ENCODE measurements around the gene CDCP1. TPM values are rescaled to one million over a fixed set of nuclear protein-coding genes. Genes with fewer than 3 reads are reported as not detected.

The CDCP1 gene
- polyA plus RNA-seq, 3 donors, result 0.42 to 1.3 (median 0.52) TPM

DNA sequence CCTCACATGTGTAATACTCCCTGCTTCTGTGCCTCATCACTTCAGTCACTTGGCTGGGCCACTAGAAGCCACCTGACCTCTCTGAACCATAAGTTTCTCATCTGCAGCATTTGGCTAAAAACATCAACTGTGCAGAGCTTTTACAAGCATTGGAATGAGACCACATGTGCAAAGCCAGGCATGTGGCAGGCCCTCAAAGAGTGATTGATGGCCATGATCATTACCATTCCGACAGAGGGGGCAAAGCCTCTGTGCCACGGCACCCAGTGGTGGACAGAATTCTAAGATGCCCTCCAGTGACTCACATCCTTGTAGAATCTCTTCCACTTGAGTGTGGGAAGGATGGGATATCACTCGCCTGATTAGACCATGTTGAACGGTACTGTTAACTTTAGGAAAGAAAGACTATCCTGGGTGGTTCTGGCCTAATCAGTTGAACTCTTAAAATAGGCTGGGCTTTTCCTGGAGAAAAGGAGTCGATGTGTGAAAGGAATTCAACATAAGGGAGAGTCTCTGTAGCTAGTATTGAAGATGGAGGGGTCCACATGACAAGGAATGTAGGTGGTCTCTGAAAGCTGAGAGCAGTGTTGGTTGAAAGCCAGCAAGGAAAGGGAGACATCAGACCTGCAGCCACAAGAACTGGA lies 13.5 kb downstream of the CDCP1 start:
- peaks cover 0 to 4% (median 0%) of the 10 kb centered on the region in 3 donors for H3K27me3 Mint-ChIP-seq (ENCODE audit: low read depth in 3 of 3)
- H3K4me1 ChIP-seq (ENCODE audit: control insufficient read depth in 1 of 2, insufficient read depth in 2 of 2, low read length in 2 of 2), result peaks cover 10 to 13% of the 10 kb centered on the region in 2 donors
- no peaks in the 10 kb centered on the region for H3K27me3 ChIP-seq (ENCODE audit: control insufficient read depth in 2 of 2, insufficient read depth in 2 of 2, low read length in 2 of 2)
- TF ChIP-seq, protein P1, sequence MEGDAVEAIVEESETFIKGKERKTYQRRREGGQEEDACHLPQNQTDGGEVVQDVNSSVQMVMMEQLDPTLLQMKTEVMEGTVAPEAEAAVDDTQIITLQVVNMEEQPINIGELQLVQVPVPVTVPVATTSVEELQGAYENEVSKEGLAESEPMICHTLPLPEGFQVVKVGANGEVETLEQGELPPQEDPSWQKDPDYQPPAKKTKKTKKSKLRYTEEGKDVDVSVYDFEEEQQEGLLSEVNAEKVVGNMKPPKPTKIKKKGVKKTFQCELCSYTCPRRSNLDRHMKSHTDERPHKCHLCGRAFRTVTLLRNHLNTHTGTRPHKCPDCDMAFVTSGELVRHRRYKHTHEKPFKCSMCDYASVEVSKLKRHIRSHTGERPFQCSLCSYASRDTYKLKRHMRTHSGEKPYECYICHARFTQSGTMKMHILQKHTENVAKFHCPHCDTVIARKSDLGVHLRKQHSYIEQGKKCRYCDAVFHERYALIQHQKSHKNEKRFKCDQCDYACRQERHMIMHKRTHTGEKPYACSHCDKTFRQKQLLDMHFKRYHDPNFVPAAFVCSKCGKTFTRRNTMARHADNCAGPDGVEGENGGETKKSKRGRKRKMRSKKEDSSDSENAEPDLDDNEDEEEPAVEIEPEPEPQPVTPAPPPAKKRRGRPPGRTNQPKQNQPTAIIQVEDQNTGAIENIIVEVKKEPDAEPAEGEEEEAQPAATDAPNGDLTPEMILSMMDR (IDR thresholded peaks at IDR 0.05), result no peak
- no peak overlapping the region for H3K4me3 ChIP-seq (replicated peaks in 1 of 3; ENCODE audit: low read depth in 2 of 3, low read length in 3 of 3)
- no peak overlapping the region for H2AFZ ChIP-seq (ENCODE audit: insufficient read depth, low read depth, low read length, poor library complexity, severe bottlenecking)
- no peak overlapping the region for H3K27ac ChIP-seq (ENCODE audit: low read depth in 1 of 2, low read length in 2 of 2)
- no peak for DNase-seq
- peaks cover 20% of the 10 kb centered on the region for H3K4me1 Mint-ChIP-seq
- peaks cover 0 to 3% (median 2%) of the 10 kb centered on the region in 7 donors for H3K9me3 Mint-ChIP-seq
- peaks cover 3 to 5% of the 10 kb centered on the region in 2 donors for H3K36me3 Mint-ChIP-seq
- no peak overlapping the region for H3K4me2 ChIP-seq (replicated peaks; ENCODE audit: extremely low read depth, low read length, poor library complexity, severe bottlenecking)
- peak overlapping the region in 5 of 7 donors; percentile 22 to 88 (median 74) for H3K27ac Mint-ChIP-seq
- H3K9ac ChIP-seq (ENCODE audit: insufficient read depth, low read length, poor library complexity, severe bottlenecking), result no peak overlapping the region
- H3K79me2 ChIP-seq (ENCODE audit: insufficient read depth, low read length), result no peaks in the 10 kb centered on the region
- no peaks in the 10 kb centered on the region for H3K36me3 ChIP-seq (replicated peaks in 1 of 2; ENCODE audit: control insufficient read depth in 1 of 2, insufficient read depth in 2 of 2, low read length in 2 of 2)
- intact Hi-C loops (cut with micrococcal nuclease), result no loop called here
- WGBS (ENCODE audit: insufficient coverage), result 100% methylated on average over 1 of the region's 5 CpGs
- no peak overlapping the region for H3K4me3 Mint-ChIP-seq
- H3K9me3 ChIP-seq (replicated peaks in 1 of 2; ENCODE audit: control insufficient read depth in 1 of 2, insufficient read depth in 1 of 2, low read length in 2 of 2), result no peaks in the 10 kb centered on the region
- no peaks in the 10 kb centered on the region for H4K20me1 ChIP-seq (ENCODE audit: insufficient read depth, low read length)

DNA sequence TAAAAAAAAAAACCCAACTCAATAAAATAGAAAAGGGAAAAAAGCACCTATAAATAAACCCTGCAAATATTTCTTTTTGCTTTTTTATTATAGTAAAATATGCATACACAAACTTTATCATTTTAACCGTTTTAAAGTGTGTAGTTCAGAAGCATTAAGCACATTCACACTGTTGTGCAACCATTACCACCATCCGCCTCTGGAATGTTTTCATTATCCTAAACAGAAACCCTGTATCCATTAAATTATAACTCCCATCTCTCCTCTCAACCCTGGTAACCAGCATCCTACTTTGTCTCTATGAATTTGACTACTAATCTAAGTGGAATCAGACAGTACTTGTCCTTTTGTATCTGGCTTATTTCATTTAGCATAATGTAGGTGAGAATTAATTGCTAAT lies 15.0 kb downstream of the CDCP1 start:
- Histone ChIP-seq H3K4me3 (replicated peaks in 1 of 3; ENCODE audit: low read depth in 2 of 3, low read length in 3 of 3) (no peak overlapping the region), H3K9me3 (replicated peaks in 1 of 2; ENCODE audit: control insufficient read depth in 1 of 2, insufficient read depth in 1 of 2, low read length in 2 of 2) (no peaks in the 10 kb centered on the region), H3K79me2 (ENCODE audit: insufficient read depth, low read length) (no peaks in the 10 kb centered on the region), H3K36me3 (replicated peaks in 1 of 2; ENCODE audit: control insufficient read depth in 1 of 2, insufficient read depth in 2 of 2, low read length in 2 of 2) (no peaks in the 10 kb centered on the region), H2AFZ (ENCODE audit: insufficient read depth, low read depth, low read length, poor library complexity, severe bottlenecking) (no peak overlapping the region), H4K20me1 (ENCODE audit: insufficient read depth, low read length) (no peaks in the 10 kb centered on the region), H3K27ac (ENCODE audit: low read depth in 1 of 2, low read length in 2 of 2) (no peak overlapping the region), H3K9ac (ENCODE audit: insufficient read depth, low read length, poor library complexity, severe bottlenecking) (no peak overlapping the region), H3K27me3 (ENCODE audit: control insufficient read depth in 2 of 2, insufficient read depth in 2 of 2, low read length in 2 of 2) (no peaks in the 10 kb centered on the region), H3K4me1 (ENCODE audit: control insufficient read depth in 1 of 2, insufficient read depth in 2 of 2, low read length in 2 of 2) (peaks cover 10 to 22% of the 10 kb centered on the region in 2 donors), H3K4me2 (replicated peaks; ENCODE audit: extremely low read depth, low read length, poor library complexity, severe bottlenecking) (no peak overlapping the region)
- Mint-ChIP-seq H3K36me3 (peaks cover 3 to 5% of the 10 kb centered on the region in 2 donors), H3K4me1 (peaks cover 29% of the 10 kb centered on the region), H3K27me3 (ENCODE audit: low read depth in 3 of 3) (peaks cover 0 to 4% (median under 1%) of the 10 kb centered on the region in 3 donors), H3K4me3 (no peak overlapping the region), H3K27ac (peak overlapping the region in 1 of 7 donors; percentile 66), H3K9me3 (peaks cover 0 to 3% (median 0%) of the 10 kb centered on the region in 7 donors)
- no peak for DNase-seq
- WGBS (ENCODE audit: insufficient coverage), result 84% methylated on average over 2 of the region's 2 CpGs
- intact Hi-C loops (cut with micrococcal nuclease), result no loop called here
- TF ChIP-seq, protein P1 (IDR thresholded peaks at IDR 0.05), result no peak
